Erythroblast (primary cell): ENCODE data around the gene PHF10.

Experiments
- GATA1 ChIP-seq: IDR thresholded peaks from 2 replicates; pipeline ENCODE4 v1.6.1; 2011; ENCODE audit warnings: low read depth, mild to moderate bottlenecking, control low read depth, low read length, moderate library complexity
- POLR2A ChIP-seq: IDR thresholded peaks from 2 replicates; pipeline ENCODE4 v1.6.1; 2011; ENCODE audit warnings: mild to moderate bottlenecking, low read length

DNA sequence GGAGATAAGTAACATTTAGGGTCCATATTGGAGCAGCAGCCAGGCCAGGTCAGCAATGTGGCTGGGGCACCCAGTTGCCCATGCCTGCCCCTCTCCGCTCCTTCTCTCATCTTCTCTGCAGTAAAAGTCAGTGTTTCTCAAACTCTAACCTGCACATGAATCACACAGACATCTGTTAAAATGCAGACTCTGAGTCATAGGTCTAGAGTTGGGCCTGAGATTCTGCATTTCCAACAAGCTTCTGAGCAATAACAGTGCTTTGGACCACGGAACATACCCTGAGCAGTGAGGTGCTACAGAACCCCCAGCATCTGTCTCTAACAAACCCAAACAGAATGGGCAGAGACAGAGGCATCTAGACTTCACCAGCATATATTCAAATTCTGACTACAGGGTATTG lies 10.1 kb downstream of the PHF10 start:
- no peak for TF ChIP-seq POLR2A
- TF ChIP-seq GATA1 = no peak
